Hepatic stellate cell (primary cell): ENCODE measurements around the gene CIART.
"Not testable (repeated sequence)": the region's sequence is repeated elsewhere in the genome, so short reads cannot be mapped to it uniquely, and the experiment has no call there.

ENCODE experiments used
- DNase-seq: peaks from one replicate; pipeline ENCODE4 v3.0.0; 2011; ENCODE audit warnings: low spot score

CIART gene

GRCh38 chr1:150309758-150310508 is 27.6 kb downstream of the CIART start:
- no peak for DNase-seq

- DNase-seq: no peak
Measured at GRCh38 chr1:150311762-150312161, 29.4 kb downstream of the CIART start.

GRCh38 chr1:150314691-150315090 is 32.3 kb downstream of the CIART start:
- DNase-seq: not testable (repeated sequence)

- DNase-seq: no peak
Measured at GRCh38 chr1:150320667-150320978, 38.3 kb downstream of the CIART start.

GRCh38 chr1:150321826-150322166 is 39.4 kb downstream of the CIART start:
- DNase-seq: peak; percentile 17

- no peak for DNase-seq
Measured at GRCh38 chr1:150322310-150322709, 40.0 kb downstream of the CIART start.

DNA sequence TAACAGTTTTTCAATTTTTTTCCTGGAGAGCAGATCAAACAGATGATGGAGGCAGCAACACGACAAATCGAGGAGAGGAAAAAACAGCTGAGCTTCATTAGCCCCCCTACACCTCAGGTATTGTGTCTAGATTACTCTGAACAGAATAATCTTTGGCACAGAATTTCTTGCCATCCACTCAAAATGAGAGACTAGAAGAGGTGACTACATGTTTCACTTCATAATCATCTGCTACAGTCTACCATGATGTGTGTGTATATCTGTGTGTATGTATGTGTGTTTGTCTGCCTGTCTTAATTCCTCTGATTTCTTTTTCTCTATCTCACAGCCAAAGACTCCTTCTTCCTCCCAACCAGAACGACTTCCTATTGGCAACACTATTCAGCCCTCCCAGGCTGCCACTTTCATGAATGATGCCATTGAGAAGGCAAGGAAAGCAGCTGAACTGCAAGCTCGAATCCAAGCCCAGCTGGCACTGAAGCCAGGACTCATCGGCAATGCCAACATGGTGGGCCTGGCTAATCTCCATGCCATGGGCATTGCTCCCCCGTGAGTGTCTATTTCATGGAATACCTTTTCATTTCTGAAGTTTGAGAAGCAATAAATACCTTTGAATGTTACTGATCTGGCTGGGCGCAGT is 50.4 kb downstream of the CIART start:
- DNase-seq: no peak
